NCI-H510A treated with DMSO at 0.1 percent for 48 hours (cell line): ENCODE results near the gene RBMY1B.
"Not testable (repeated sequence)": the region's sequence is repeated elsewhere in the genome, so short reads cannot be mapped to it uniquely, and the experiment has no call there.

ENCODE experiments used
- DNase-seq: peaks from one replicate; lab custom pipeline; 2025; lab: John Stamatoyannopoulos, UW

Gene RBMY1B

GRCh38 chrY:21511038-21511437 is at the start of gene RBMY1B:
Gene RBMY1B, plus strand, starts transcription at chrY:21511338. Its CDS starts 2,013 bp downstream, at chrY:21513351.
- not testable (repeated sequence) for DNase-seq

GRCh38 chrY:21462915-21463314 is 48.2 kb upstream of the RBMY1B start:
- DNase-seq = not testable (repeated sequence)

GRCh38 chrY:21482967-21483366 is 28.2 kb upstream of the RBMY1B start:
- DNase-seq = no peak

GRCh38 chrY:21534579-21534978 is 23.4 kb downstream of the RBMY1B start, which contains the start of gene RBMY1A1:
Gene RBMY1A1, plus strand, starts transcription at chrY:21534879. Its CDS starts 2,013 bp downstream, at chrY:21536892.
- DNase-seq = not testable (repeated sequence)

GRCh38 chrY:21559316-21559984 is 48.3 kb downstream of the RBMY1B start:
- not testable (repeated sequence) for DNase-seq
